Stimulated activated CD4-positive, alpha-beta T cell treated with anti-CD3 and anti-CD28 coated beads, Interleukin-12 subunit alpha, Interleukin-12 subunit beta, amount 100 ng/mL, for 24 hours (primary cell): ENCODE data around the gene WT1.
"Not testable (repeated sequence)": the region's sequence is repeated elsewhere in the genome, so short reads cannot be mapped to it uniquely, and the experiment has no call there.

Experiments
- DNase-seq, 2 experiments: peaks; one replicate each; pipeline ENCODE4 v3.0.0-alpha.2; 2020; ENCODE audit warnings: low read depth in 2 of 2

The WT1 gene

GRCh38 chr11:32435511-32435941 lies at the start of gene WT1:
WT1 (minus strand) TSS chr11:32435539.
- no peak for DNase-seq

GRCh38 chr11:32479291-32479690 lies 44.0 kb upstream of the WT1 start:
- no peak for DNase-seq

DNA sequence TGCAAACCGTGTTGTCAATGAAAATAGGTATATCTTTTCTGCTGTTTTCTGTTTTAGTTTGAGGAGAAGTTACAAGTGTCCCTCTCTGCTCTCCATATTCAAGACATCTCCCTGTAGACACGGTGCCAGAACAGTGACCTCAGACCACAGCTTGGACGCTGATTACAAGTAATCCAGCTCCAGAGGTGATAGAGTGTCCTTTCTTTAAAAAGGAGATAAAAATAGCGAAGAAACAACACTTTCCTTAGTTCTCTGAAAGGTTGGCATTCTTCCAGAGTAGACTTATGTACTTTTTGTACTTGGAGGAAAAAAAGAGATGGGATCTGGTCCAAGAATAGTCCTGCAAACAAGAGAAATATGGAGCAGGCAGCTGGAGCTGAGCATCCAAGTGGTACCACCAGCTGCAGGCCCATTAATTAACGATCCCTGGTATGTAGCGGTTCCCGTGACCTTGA lies 43.0 kb upstream of the WT1 start:
- DNase-seq = no peak

- no peak for DNase-seq
These were observed 38.1 kb upstream of the WT1 start for GRCh38 chr11:32473282-32473909.

DNA sequence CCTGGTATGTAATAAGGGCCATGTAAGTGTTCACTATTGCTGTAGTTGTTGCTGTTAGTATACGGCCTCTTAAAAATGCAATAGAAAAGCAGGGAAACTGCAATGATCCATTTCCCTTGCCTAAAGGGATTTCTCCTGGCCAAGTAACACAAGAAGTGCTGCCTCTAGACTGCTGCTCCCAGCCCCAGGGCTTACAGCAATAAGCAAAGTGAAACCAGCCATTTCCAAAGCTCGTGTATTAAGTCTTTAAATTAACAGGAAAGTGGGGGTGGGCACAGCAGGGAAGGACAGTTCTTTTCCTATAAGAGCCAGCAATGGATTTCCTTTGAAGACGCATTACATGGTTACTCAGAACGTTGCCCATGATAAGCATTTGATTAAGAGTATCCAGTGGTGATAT lies 36.9 kb upstream of the WT1 start:
- no peak for DNase-seq

DNA sequence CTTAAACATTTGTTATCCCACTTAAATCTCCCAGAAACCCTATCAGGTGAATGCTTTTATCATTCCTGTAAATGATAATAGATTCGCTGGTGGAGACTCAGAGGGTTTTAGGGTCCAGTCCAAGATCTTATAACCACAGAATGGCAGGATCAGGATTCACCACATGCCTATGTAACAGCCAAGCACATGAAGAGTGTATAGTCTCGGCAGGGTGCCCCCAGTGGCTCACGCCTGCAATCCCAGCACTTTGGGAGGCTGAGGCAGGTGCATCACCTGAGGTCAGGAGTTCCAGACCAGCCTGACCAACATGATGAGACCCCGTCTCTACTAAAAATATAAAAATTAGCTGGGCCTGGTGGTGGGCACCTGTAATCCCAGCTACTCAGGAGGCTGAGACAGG lies 36.2 kb upstream of the WT1 start:
- DNase-seq = not testable (repeated sequence)

GRCh38 chr11:32469791-32470190 lies 34.5 kb upstream of the WT1 start:
- DNase-seq = no peak

DNA sequence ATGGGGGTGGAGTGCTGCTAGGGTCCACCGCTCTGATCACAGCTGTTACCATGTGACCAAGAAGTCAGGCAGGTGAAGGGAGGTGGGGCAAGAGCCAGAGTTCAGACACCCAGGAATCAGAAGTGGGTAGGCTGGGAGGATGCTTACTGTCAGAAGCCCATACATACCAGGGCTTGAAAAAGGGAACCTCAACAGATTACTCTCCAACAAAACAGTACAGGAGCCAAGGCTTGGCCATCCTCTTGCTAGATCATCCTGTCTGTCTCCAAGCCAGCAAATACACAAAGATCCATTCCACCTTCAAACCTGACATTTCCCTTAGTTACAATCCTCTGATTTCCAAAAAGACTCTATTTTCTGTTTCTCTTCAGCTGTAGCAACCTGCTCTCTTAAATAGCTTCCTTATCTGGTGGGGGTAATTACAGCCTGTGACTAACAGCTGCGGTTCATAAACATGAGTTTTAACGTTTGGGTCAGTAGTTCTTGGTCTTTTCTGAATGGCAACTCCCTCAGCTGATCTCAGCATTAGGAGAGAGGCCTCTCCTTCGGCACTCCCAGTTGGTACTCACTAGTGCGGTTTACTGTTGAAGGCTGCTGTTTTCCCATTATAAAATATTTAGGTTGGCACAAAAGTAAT lies 31.1 kb upstream of the WT1 start:
- no peak for DNase-seq

DNA sequence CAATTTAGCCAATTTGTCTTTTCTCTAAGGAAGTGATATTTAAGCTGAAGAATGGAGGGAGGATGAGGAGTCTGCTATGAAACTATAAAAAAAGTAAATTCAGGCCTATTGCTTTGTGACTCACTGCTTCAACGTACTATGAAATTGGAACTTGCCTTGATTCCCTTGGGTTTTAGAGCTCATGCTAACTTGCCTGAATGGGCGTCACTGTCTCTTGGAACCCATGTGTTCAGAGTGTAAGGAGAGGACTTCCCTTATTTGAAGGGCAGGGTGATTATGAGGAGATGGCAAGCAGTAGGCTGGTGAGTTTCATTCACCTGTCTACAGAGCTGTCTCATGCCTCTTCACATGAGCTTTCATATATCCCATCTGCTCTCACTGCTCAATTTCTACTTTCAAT lies 28.7 kb upstream of the WT1 start:
- no peak for DNase-seq

DNA sequence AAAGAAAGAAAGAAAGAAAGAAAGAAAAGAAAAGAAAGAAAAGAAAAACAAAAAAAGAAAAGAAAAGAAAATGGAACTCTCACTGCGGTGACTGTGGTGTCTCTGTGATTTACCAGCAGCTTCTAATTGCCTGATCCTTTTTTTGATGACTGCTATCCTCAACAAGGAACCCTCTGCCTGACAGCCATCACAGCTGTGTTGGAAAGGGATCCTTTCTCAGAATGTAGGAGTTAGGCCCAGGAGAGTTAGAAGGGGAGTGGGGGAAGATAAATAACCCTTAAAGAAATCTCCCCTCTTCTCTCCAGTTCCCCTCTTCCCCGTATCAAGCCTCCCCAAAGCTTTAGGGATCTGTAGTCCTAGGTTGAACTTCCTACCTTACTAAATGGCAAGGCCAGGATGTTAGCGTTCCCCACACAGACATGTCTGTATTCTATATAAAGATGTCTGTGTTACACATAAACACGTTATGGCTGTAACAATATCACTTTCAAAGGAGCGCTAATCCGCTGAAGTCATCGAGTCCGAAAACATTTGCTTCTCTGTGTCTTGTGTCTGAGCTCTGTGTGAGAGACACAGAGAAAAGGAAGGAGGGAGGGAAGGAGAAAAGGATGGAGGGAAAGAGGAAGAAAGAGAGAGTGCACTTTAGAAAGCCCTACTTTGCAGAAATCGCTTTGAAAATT lies 26.8 kb upstream of the WT1 start:
- no peak for DNase-seq

GRCh38 chr11:32456864-32457263 lies 21.5 kb upstream of the WT1 start:
- DNase-seq = no peak

DNA sequence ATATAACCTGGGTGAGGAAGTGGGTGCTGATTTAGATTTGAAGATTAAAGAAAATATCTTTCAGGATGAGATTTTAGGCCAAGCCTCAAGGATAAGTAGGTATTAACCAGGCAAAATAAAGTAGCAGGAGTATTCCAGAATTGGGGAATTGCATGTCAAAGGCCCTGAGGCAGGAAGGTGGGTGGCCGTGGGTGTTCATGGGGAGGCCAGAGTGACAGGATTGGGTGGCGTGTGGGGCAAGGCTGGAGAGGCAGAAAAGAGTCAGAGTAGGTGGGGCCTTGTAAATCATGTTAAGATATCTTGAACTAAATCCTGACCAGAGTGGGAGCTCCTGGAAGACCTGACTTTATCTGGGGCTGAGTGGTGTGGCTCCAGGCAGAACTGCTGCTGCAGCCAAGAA lies 19.7 kb upstream of the WT1 start:
- DNase-seq = no peak

DNA sequence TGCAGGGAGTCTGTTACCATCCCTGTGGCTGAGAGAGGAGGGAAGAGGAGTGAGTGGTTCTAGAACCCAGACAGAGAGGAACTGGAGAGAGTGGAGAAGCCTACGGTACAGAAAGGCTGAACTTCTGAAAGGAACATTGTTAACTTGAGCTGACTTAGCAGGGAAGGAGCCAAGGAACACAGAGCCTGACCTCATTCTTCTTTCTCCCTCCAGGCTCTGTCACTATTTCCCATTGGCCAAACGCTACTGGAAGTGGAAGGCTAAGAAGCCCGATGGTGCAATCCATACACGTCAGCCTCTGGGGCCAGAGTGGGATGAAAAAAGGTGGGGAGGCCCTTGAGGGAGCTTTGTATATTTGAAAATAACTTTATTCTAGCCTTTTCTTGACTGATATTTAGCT lies 16.5 kb upstream of the WT1 start:
- DNase-seq = no peak

- no peak for DNase-seq
These were observed 15.0 kb upstream of the WT1 start for GRCh38 chr11:32450372-32450771.

DNA sequence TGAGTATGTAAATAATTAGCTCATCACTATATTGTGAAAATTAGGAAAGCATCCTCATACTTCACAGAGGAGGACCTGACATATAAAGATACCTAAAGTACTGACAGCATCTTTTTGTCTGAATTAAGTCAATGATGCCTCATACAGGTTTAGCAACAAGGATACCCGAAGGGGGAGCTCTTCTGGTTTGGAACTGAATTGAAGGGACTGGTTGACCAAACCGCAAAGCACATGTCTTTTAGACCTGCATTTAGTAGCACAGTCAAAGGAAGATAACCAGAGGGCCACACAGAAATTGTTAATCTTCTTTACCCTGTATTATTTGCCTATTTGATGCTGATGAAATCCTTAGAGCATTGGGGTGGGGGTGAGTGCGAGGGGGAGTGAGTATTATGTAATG lies 12.9 kb upstream of the WT1 start:
- no peak for DNase-seq

- no peak for DNase-seq
These were observed 11.9 kb upstream of the WT1 start for GRCh38 chr11:32447252-32447651.

- no peak for DNase-seq
These were observed 10.9 kb upstream of the WT1 start for GRCh38 chr11:32446227-32446626.

GRCh38 chr11:32444186-32444585 lies 8.8 kb upstream of the WT1 start:
- no peak for DNase-seq

DNA sequence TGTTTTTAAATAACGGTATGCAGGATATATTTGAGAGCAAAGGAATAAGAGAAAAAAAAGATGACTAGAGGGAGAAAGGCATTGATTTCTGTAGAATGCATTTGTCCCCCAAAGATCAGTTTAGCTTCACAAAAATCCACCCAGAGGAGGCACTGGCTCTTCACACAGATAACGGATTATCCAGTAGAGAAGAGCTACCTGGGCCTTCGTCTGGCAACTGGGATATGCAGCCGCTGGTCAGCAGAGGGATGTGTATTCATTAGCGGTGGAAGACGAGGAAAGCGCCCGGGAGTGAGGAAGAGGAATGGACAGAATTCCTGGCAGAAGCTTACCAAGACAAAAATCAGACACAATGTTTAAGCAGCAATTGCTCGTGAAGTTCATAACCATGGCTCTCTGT lies 5.6 kb upstream of the WT1 start:
- no peak for DNase-seq

DNA sequence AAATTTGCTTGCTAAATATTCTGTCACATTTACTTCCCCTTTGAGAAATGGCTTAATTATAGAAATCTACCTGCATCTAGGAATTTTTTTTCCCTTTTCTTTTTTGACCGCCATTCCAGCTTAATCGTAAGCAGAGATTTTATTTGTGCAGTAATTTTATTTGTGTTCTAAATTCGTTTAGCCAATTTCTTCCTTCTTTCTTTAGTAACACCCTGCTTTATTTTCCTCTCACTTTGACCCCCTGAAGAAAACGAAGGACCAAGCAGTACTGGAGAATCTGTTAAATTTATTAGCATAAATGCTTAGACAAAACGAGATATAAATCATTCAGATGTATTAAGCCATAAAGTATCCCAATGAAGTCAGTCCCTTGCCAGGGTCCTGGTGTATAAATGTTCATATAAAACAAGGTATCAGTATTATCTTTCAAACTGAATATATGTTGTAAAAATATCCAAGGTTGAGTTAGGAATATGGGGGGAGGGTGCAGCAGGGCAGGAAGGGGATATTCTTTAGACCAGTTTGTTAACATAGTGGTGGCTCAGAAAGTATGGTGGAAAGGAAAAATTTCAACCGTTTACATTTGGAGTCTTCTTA lies 5.1 kb upstream of the WT1 start:
- no peak for DNase-seq

- DNase-seq = no peak
These were observed 4.3 kb upstream of the WT1 start for GRCh38 chr11:32439501-32440210.

DNA sequence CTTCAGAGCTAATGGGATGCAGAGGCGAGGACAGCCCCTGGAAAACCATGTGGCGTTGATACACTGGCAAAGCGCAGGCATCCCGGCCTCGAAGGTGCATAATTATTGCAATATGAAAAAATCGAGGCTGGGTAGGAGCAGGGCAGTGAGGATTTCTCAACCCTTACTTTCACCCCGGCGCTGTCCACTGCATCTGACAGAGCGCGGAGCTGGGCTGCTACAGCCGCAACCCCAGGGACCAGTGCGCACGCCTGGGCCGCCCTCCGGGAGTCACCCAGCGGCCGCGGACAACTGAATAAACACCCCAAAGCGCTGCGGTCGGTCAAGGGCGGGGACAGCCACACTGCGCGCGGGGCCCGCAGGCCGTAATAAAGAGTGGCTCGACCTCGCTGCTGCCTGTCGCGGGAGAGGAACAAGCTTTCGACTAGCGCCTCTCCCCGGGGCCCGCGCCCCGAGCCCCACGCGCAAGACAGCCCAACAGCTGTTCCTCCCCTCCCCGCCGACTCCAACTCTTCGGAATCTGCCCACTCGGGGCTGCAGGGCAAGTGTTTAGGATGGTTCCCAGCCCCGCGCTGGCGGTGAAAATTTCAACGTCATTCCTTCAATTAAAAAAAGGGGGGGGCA lies 3.6 kb upstream of the WT1 start:
- DNase-seq = no peak
